ENCODE measurements around the gene GRHPR.
A peak's percentile ranks its signal among the peaks of the same experiment; 100 is the strongest.
"Not testable (repeated sequence)": the region's sequence is repeated elsewhere in the genome, so short reads cannot be mapped to it uniquely, and the experiment has no call there.

Gene GRHPR

GRCh38 chr9:37451628-37452027 lies 29.1 kb downstream of the GRHPR start:
- no peak for DNase-seq

GRCh38 chr9:37452611-37453010 lies 30.1 kb downstream of the GRHPR start:
- no peak for DNase-seq

- DNase-seq, result no peak
Observed at GRCh38 chr9:37453827-37454226, 31.3 kb downstream of the GRHPR start.

- DNase-seq, result no peak
Observed at GRCh38 chr9:37454238-37454637, 31.7 kb downstream of the GRHPR start.

- DNase-seq, result no peak
Observed at GRCh38 chr9:37455884-37456647, 33.6 kb downstream of the GRHPR start.

GRCh38 chr9:37456817-37457216 lies 34.3 kb downstream of the GRHPR start:
- no peak for DNase-seq

- no peak for DNase-seq
Observed at GRCh38 chr9:37464006-37464405, 41.5 kb downstream of the GRHPR start.

- peak; percentile 18 for DNase-seq
Observed at GRCh38 chr9:37464426-37465248, 42.1 kb downstream of the GRHPR start.

- DNase-seq, result peak; percentile 83
Observed at GRCh38 chr9:37465249-37466036, 42.9 kb downstream of the GRHPR start, which contains the start of gene ZBTB5. TSS of gene ZBTB5 (minus strand) at chr9:37465450. CDS start at chr9:37442551, 22,899 bp downstream.

- no peak for DNase-seq
Observed at GRCh38 chr9:37466037-37466709, 43.7 kb downstream of the GRHPR start.

- not testable (repeated sequence) for DNase-seq
Observed at GRCh38 chr9:37467530-37467929, 45.0 kb downstream of the GRHPR start.

- no peak for DNase-seq
Observed at GRCh38 chr9:37468620-37469019, 46.1 kb downstream of the GRHPR start.

- DNase-seq, result no peak
Observed at GRCh38 chr9:37471942-37472684, 49.6 kb downstream of the GRHPR start.

GRCh38 chr9:37473982-37474381 lies 51.5 kb downstream of the GRHPR start:
- not testable (repeated sequence) for DNase-seq

- no peak for DNase-seq
Observed at GRCh38 chr9:37474438-37474837, 51.9 kb downstream of the GRHPR start.

GRCh38 chr9:37476930-37477329 lies 54.4 kb downstream of the GRHPR start:
- DNase-seq, result no peak

GRCh38 chr9:37477443-37477842 lies 54.9 kb downstream of the GRHPR start:
- DNase-seq, result not testable (repeated sequence)

- DNase-seq, result not testable (repeated sequence)
Observed at GRCh38 chr9:37477987-37478619, 55.6 kb downstream of the GRHPR start.

- DNase-seq, result no peak
Observed at GRCh38 chr9:37480759-37481158, 58.3 kb downstream of the GRHPR start.

- DNase-seq, result peak; percentile 80
Observed at GRCh38 chr9:37485389-37486255, 63.1 kb downstream of the GRHPR start, which contains the start of gene POLR1E. TSS of gene POLR1E (plus strand) at chr9:37485948. CDS start at chr9:37486048, 100 bp downstream.

Data from GOT3 (cell line).